ENCODE results near the gene PLXNB2. TPM values are rescaled to one million over a fixed set of nuclear protein-coding genes. Genes with fewer than 3 reads are reported as not detected.

PLXNB2 gene
- total RNA-seq, 1 experiment from 2014 or later, result 236 TPM

DNA sequence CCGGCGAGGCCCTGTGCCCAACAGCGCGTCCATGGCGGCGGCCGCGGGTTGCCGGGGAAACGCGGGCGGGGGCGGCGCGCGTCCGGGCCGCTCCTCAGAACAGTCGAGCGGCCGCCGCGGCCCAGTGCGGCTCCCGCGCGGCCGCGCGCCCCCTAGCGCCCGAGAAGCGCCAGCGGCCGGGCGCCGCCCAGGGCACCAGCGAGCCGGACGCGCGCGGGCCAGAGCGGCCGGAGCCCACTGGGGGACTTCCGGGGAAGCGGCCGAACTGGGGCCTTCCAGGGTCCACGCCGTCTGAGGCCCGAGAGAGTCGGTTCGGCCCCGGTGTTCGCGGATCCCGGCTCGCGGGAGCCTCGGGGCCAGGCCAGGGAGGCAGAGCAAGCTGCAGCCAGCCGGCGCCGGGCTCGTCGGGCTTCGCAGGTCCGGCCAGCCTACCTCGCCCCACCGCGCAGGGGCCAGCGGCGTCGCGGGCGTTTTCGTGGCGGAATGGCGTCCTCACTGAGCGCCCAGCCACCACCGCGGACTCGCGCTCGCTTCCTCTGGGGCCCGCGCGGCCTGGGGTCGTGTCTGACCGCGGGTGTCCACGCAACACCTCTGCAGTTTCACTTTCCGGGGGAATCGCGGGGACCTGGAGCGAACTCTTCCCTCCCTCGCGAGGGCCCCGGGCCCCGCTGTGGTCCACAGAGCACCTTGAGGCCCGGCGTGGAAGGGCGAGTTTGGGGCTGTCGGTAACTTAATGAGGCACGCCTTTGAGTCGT is 19.7 kb upstream of the PLXNB2 start, which contains the start of gene DENND6B:
DENND6B (minus strand) TSS at position 57 of the 755 bp plus-strand sequence; CDS start at position 33, 24 bp downstream.
- ChIA-PET POLR2A (interaction anchor here (1.5 kb wide), 1 partner anchor 22 kb away, joined by 5 read pairs; no protein-coding TSS in a partner anchor), CTCF (no interaction called here), RAD21 (ENCODE audit: low non-redundant PET in 1 of 2, low total read pairs in 2 of 2, uncharacterized antibody in 2 of 2, unreplicated experiment in 2 of 2) (interaction anchor here in 1 of 2 experiments (1.0 to 1.3 kb wide), 3 partner anchors 21 to 205 kb away, joined by 3 read pairs; no protein-coding TSS in a partner anchor)
- peak; percentile 94 for ATAC-seq
- Histone ChIP-seq H3K4me1 (ENCODE audit: control insufficient read depth in 1 of 2, insufficient read depth in 2 of 2, low read length in 2 of 2) (peaks cover 41 to 61% of the 10 kb centered on the region in 2 experiments), H3K36me3 (ENCODE audit: control insufficient read depth in 1 of 2, insufficient read depth in 2 of 2, low read length in 2 of 2) (no peaks in the 10 kb centered on the region), H3K4me2 (ENCODE audit: low read length) (peak within 1 kb of the TSS; percentile 97), H3K27ac (ENCODE audit: low read depth, low read length) (peak within 1 kb of the TSS; percentile 83), H3K4me3 (replicated peaks in 1 of 2; ENCODE audit: low read depth in 1 of 2, low read length in 2 of 2) (peak within 1 kb of the TSS; percentile 63 to 80), H3K9me3 (ENCODE audit: control insufficient read depth in 1 of 2, insufficient read depth in 1 of 2, low read depth in 1 of 2, low read length in 2 of 2) (no peaks in the 10 kb centered on the region), H2AFZ (ENCODE audit: low read depth, low read length, poor library complexity, severe bottlenecking) (no peak within 1 kb of the TSS), H4K20me1 (ENCODE audit: insufficient read depth) (no peaks in the 10 kb centered on the region), H3K9me2 (ENCODE audit: insufficient read depth) (no peaks in the 10 kb centered on the region), H3K9ac (ENCODE audit: low read length) (peak within 1 kb of the TSS; percentile 88), H3K79me2 (ENCODE audit: insufficient read depth, low read length) (peaks cover 3% of the 10 kb centered on the region; the same call in 1 of the 2 replicates), H3K27me3 (ENCODE audit: insufficient read depth, low read length) (no peaks in the 10 kb centered on the region)
- intact Hi-C loops (cut with micrococcal nuclease), result loop anchor here (1.0 kb wide), 1 partner anchor 53 kb away; no protein-coding TSS in a partner anchor
- BruUV-seq (replicated peaks), result no TSS peak
- no peak for DNase-seq (ENCODE audit: low read depth, low spot score)
- TF ChIP-seq ELF1 (IDR thresholded peaks at IDR 0.05; ENCODE audit: borderline replicate concordance, low read depth) (no peak; the same call in 1 of the 2 replicates), POLR2AphosphoS5 (IDR thresholded peaks at IDR 0.05; ENCODE audit: low read depth, low read length) (peak; percentile 79), TCF7L2 (IDR thresholded peaks at IDR 0.05; ENCODE audit: borderline replicate concordance, extremely low read depth, insufficient read depth, insufficient read length) (no peak), EGR1 (IDR thresholded peaks at IDR 0.05; ENCODE audit: low read depth) (peak; percentile 75), ZFX (IDR thresholded peaks at IDR 0.05) (peak; percentile 99), EZH2phosphoT487 (IDR thresholded peaks at IDR 0.05; ENCODE audit: borderline replicate concordance) (no peak), CEBPB (IDR thresholded peaks at IDR 0.05; ENCODE audit: low read depth) (no peak), POLR2A (IDR thresholded peaks at IDR 0.05; ENCODE audit: borderline replicate concordance, extremely low read depth, insufficient read depth, insufficient read length) (peak; percentile 77), CBX3 (IDR thresholded peaks at IDR 0.05; ENCODE audit: low read depth) (no peak), JUND (IDR thresholded peaks at IDR 0.05) (no peak), YY1 (IDR thresholded peaks at IDR 0.05; ENCODE audit: extremely low read depth, insufficient replicate concordance, low read depth, low read length) (peak; percentile 63), SP1 (IDR thresholded peaks at IDR 0.05; ENCODE audit: low read depth) (no peak), SRF (IDR thresholded peaks at IDR 0.05; ENCODE audit: low read depth) (no peak), RAD21 (IDR thresholded peaks at IDR 0.05; ENCODE audit: low read depth) (peak; percentile 46)
- TF ChIP-seq, protein P1, sequence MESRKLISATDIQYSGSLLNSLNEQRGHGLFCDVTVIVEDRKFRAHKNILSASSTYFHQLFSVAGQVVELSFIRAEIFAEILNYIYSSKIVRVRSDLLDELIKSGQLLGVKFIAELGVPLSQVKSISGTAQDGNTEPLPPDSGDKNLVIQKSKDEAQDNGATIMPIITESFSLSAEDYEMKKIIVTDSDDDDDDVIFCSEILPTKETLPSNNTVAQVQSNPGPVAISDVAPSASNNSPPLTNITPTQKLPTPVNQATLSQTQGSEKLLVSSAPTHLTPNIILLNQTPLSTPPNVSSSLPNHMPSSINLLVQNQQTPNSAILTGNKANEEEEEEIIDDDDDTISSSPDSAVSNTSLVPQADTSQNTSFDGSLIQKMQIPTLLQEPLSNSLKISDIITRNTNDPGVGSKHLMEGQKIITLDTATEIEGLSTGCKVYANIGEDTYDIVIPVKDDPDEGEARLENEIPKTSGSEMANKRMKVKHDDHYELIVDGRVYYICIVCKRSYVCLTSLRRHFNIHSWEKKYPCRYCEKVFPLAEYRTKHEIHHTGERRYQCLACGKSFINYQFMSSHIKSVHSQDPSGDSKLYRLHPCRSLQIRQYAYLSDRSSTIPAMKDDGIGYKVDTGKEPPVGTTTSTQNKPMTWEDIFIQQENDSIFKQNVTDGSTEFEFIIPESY (IDR thresholded peaks at IDR 0.05; ENCODE audit: extremely low read depth, insufficient replicate concordance, low read length), result no peak
- TF ChIP-seq, protein P2, sequence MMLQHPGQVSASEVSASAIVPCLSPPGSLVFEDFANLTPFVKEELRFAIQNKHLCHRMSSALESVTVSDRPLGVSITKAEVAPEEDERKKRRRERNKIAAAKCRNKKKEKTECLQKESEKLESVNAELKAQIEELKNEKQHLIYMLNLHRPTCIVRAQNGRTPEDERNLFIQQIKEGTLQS (IDR thresholded peaks at IDR 0.05), result no peak
- TF ChIP-seq, protein P3, sequence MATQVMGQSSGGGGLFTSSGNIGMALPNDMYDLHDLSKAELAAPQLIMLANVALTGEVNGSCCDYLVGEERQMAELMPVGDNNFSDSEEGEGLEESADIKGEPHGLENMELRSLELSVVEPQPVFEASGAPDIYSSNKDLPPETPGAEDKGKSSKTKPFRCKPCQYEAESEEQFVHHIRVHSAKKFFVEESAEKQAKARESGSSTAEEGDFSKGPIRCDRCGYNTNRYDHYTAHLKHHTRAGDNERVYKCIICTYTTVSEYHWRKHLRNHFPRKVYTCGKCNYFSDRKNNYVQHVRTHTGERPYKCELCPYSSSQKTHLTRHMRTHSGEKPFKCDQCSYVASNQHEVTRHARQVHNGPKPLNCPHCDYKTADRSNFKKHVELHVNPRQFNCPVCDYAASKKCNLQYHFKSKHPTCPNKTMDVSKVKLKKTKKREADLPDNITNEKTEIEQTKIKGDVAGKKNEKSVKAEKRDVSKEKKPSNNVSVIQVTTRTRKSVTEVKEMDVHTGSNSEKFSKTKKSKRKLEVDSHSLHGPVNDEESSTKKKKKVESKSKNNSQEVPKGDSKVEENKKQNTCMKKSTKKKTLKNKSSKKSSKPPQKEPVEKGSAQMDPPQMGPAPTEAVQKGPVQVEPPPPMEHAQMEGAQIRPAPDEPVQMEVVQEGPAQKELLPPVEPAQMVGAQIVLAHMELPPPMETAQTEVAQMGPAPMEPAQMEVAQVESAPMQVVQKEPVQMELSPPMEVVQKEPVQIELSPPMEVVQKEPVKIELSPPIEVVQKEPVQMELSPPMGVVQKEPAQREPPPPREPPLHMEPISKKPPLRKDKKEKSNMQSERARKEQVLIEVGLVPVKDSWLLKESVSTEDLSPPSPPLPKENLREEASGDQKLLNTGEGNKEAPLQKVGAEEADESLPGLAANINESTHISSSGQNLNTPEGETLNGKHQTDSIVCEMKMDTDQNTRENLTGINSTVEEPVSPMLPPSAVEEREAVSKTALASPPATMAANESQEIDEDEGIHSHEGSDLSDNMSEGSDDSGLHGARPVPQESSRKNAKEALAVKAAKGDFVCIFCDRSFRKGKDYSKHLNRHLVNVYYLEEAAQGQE (IDR thresholded peaks at IDR 0.05; ENCODE audit: low read depth), result no peak
- TF ChIP-seq, protein P4, sequence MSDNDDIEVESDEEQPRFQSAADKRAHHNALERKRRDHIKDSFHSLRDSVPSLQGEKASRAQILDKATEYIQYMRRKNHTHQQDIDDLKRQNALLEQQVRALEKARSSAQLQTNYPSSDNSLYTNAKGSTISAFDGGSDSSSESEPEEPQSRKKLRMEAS (IDR thresholded peaks at IDR 0.05), result peak; percentile 57
- TF ChIP-seq, protein P5, sequence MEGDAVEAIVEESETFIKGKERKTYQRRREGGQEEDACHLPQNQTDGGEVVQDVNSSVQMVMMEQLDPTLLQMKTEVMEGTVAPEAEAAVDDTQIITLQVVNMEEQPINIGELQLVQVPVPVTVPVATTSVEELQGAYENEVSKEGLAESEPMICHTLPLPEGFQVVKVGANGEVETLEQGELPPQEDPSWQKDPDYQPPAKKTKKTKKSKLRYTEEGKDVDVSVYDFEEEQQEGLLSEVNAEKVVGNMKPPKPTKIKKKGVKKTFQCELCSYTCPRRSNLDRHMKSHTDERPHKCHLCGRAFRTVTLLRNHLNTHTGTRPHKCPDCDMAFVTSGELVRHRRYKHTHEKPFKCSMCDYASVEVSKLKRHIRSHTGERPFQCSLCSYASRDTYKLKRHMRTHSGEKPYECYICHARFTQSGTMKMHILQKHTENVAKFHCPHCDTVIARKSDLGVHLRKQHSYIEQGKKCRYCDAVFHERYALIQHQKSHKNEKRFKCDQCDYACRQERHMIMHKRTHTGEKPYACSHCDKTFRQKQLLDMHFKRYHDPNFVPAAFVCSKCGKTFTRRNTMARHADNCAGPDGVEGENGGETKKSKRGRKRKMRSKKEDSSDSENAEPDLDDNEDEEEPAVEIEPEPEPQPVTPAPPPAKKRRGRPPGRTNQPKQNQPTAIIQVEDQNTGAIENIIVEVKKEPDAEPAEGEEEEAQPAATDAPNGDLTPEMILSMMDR (IDR thresholded peaks at IDR 0.05 in 2 of 3, conservative IDR thresholded peaks at IDR 0.05 in 1 of 3; ENCODE audit: borderline replicate concordance in 1 of 3, insufficient read depth in 1 of 3, low read depth in 2 of 3, low read length in 2 of 3), result peak in 2 of 3 experiments; percentile 27 to 29; a peak in 2 of 6 replicates
